CD4-positive, alpha-beta T cell (primary cell): ENCODE data around the gene KRTCAP2. TPM values are rescaled to one million over a fixed set of nuclear protein-coding genes. Genes with fewer than 3 reads are reported as not detected.

Experiments
- ATAC-seq: fragments of 200-7000 bp; cut with Tn5 transposase; one replicate; pipeline ENCODE4 v1.10.0; 2022; ENCODE audit warnings: mild to moderate bottlenecking; ENCODE audit not compliant: poor library complexity
- CTCF ChIA-PET: fragments of 350-600 bp; sonication (Branson Sonifier 250); formaldehyde crosslinking; loops from one replicate; lab custom pipeline; 2021; ENCODE audit warnings: antibody characterized with exemption, inconsistent platforms; lab: Charles Lee
- POLR2A ChIA-PET: fragments of 350-600 bp; sonication (Branson Sonifier 250); formaldehyde crosslinking; loops from one replicate; lab custom pipeline; 2021; ENCODE audit warnings: antibody characterized with exemption, inconsistent platforms; lab: Charles Lee
- DNase-seq, 14 experiments: peaks; one replicate each; pipeline ENCODE4 v3.0.0-alpha.2; 2013 to 2020; ENCODE audit warnings: mixed read lengths in 2 of 14
- H3K27ac ChIP-seq, 2 donors: one replicate each; pipeline versions ENCODE4 v1.5.1 to v1.7.0; 2013; ENCODE audit warnings: low read length in 2 of 2, low read depth in 1 of 2, mild to moderate bottlenecking in 1 of 2
- H3K27me3 ChIP-seq, 2 experiments: 1 replicate in 1 of 2; 2 replicates in 1 of 2; pipeline versions ENCODE4 v1.6.1 to v1.7.0; 2013; ENCODE audit warnings: low read length in 2 of 2, control low read depth in 1 of 2, mild to moderate bottlenecking in 1 of 2, moderate library complexity in 1 of 2; ENCODE audit not compliant: insufficient read depth in 2 of 2, control insufficient read depth in 1 of 2
- H3K36me3 ChIP-seq: one replicate; pipeline ENCODE4 v1.6.1; 2013; ENCODE audit warnings: low read length, control low read depth; ENCODE audit not compliant: insufficient read depth
- H3K4me1 ChIP-seq: one replicate; pipeline ENCODE4 v1.6.1; 2013; ENCODE audit warnings: low read length, control low read depth; ENCODE audit not compliant: insufficient read depth
- H3K4me3 ChIP-seq: one replicate; pipeline ENCODE4 v1.5.1; 2013; ENCODE audit warnings: mild to moderate bottlenecking, low read length, moderate library complexity
- H3K9me3 ChIP-seq, 2 experiments: 1 replicate in 1 of 2; 2 replicates in 1 of 2; pipeline versions ENCODE4 v1.6.1 to v1.7.0; 2013; ENCODE audit warnings: low read length in 2 of 2, mild to moderate bottlenecking in 2 of 2, control low read depth in 1 of 2, moderate library complexity in 1 of 2; ENCODE audit not compliant: control insufficient read depth in 1 of 2, insufficient read depth in 1 of 2
- H3K27ac Mint-ChIP-seq: one replicate; pipeline ENCODE4 v1.8.0; 2020; ENCODE audit warnings: mixed read lengths
- H3K27me3 Mint-ChIP-seq: one replicate; pipeline ENCODE4 v1.8.0; 2021; ENCODE audit warnings: mixed read lengths
- H3K36me3 Mint-ChIP-seq: one replicate; pipeline ENCODE4 v1.8.0; 2021; ENCODE audit warnings: low read depth, mixed read lengths
- H3K4me1 Mint-ChIP-seq: one replicate; pipeline ENCODE4 v1.8.0; 2021; ENCODE audit warnings: low read depth, mixed read lengths
- H3K4me3 Mint-ChIP-seq: one replicate; pipeline ENCODE4 v1.8.0; 2020; ENCODE audit warnings: mild to moderate bottlenecking, mixed read lengths
- H3K9me3 Mint-ChIP-seq: one replicate; pipeline ENCODE4 v1.8.0; 2020; ENCODE audit warnings: mixed read lengths
- intact Hi-C, 2 experiments: fragments of 100-400 bp; cut with DNase I in 1 of 2; cut with micrococcal nuclease in 1 of 2; formaldehyde crosslinking; loops; one replicate each; pipeline versions ENCODE4 v1.15.1 to v1.9.0; 2023 to 2025; cut with DNase I, micrococcal nuclease
- total RNA-seq, 174 experiments: library from RNA in 2 of 174; stranded (reverse) in 2 of 174; gene quantifications; one replicate each; pipeline ENCODE4 v1.2.3 and lab custom pipeline; 2021 to 2026
- TF ChIP-seq, protein P1 (sequence below): fragments of 200-600 bp; IDR thresholded peaks from one replicate; pipeline ENCODE4 v1.8.0; 2022; ENCODE audit warnings: antibody characterized with exemption, mild to moderate bottlenecking

Gene KRTCAP2
- total RNA-seq, 2 experiments from 2014 or later: 77.8 TPM

DNA sequence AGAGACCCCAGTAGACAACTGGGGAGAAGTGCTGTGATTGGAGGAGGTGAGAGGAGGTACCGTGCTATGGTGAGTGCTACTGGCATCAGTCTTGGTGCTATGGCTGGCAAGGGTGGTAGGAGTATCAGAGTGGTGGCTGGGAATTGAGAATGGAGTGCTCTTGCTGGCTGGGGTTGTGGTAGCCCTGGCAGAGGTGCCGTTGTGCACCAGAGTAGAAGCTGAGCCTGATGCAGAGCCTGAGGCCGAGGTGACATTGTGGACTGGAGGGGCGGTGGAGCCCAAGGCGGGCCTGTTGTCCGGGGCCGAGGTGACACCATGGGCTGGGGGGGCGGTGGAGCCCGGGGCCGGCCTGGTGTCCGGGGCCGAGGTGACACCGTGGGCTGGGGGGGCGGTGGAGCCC, 15.2 kb upstream of the KRTCAP2 start:
- no peak for DNase-seq

DNA sequence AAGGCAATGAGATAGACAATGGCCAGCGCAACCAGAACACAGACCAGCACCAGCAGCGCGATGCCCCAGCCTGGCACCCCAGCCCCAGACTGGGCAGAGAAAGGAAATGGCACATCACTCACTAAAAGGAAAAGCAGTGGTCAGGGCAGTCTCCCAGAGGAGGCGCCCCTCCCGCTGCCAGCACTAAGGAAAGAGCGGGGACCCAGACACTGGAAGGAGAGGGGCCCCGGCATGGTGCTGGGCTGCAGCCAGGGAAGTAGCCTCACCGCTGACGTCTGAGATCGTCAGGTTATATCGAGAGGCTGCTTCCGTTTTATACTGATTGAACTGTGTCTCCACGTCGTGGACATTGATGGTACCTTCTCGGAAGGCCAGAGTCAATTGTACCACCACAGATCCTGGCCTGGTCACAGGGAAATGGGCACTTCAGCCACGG, 14.4 kb upstream of the KRTCAP2 start:
- Histone ChIP-seq H3K36me3 (peaks cover 6% of the 10 kb centered on the region), H3K27ac (no peak overlapping the region), H3K9me3 (no peaks in the 10 kb centered on the region), H3K4me3 (no peak overlapping the region), H3K4me1 (peaks cover 7% of the 10 kb centered on the region), H3K27me3 (no peaks in the 10 kb centered on the region)
- Mint-ChIP-seq H3K27ac (no peak overlapping the region), H3K9me3 (no peaks in the 10 kb centered on the region), H3K27me3 (no peaks in the 10 kb centered on the region), H3K4me3 (peak overlapping the region; percentile 11), H3K36me3 (peaks cover 8% of the 10 kb centered on the region), H3K4me1 (peaks cover 10% of the 10 kb centered on the region)
- intact Hi-C loops: no loop called here
- DNase-seq: no peak
- ATAC-seq: no peak
- ChIA-PET CTCF (no interaction called here), POLR2A (no interaction called here)
- TF ChIP-seq, protein P1, sequence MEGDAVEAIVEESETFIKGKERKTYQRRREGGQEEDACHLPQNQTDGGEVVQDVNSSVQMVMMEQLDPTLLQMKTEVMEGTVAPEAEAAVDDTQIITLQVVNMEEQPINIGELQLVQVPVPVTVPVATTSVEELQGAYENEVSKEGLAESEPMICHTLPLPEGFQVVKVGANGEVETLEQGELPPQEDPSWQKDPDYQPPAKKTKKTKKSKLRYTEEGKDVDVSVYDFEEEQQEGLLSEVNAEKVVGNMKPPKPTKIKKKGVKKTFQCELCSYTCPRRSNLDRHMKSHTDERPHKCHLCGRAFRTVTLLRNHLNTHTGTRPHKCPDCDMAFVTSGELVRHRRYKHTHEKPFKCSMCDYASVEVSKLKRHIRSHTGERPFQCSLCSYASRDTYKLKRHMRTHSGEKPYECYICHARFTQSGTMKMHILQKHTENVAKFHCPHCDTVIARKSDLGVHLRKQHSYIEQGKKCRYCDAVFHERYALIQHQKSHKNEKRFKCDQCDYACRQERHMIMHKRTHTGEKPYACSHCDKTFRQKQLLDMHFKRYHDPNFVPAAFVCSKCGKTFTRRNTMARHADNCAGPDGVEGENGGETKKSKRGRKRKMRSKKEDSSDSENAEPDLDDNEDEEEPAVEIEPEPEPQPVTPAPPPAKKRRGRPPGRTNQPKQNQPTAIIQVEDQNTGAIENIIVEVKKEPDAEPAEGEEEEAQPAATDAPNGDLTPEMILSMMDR: no peak

More for the DNA sequence above, 15.2 kb upstream of the KRTCAP2 start:
- intact Hi-C loops: no loop called here
- H3K9me3 ChIP-seq: no peaks in the 10 kb centered on the region
- no peak for ATAC-seq
- H3K36me3 ChIP-seq: peaks cover 5% of the 10 kb centered on the region
- no peak overlapping the region for H3K27ac ChIP-seq
- Mint-ChIP-seq H3K27me3 (no peaks in the 10 kb centered on the region), H3K36me3 (peaks cover 4% of the 10 kb centered on the region), H3K9me3 (no peaks in the 10 kb centered on the region), H3K27ac (no peak overlapping the region), H3K4me1 (peaks cover 17% of the 10 kb centered on the region), H3K4me3 (no peak overlapping the region)
- POLR2A ChIA-PET: no interaction called here
- H3K27me3 ChIP-seq: no peaks in the 10 kb centered on the region
- TF ChIP-seq, protein P1: no peak
- peaks cover 15% of the 10 kb centered on the region for H3K4me1 ChIP-seq
- CTCF ChIA-PET: no interaction called here
- no peak overlapping the region for H3K4me3 ChIP-seq

DNA sequence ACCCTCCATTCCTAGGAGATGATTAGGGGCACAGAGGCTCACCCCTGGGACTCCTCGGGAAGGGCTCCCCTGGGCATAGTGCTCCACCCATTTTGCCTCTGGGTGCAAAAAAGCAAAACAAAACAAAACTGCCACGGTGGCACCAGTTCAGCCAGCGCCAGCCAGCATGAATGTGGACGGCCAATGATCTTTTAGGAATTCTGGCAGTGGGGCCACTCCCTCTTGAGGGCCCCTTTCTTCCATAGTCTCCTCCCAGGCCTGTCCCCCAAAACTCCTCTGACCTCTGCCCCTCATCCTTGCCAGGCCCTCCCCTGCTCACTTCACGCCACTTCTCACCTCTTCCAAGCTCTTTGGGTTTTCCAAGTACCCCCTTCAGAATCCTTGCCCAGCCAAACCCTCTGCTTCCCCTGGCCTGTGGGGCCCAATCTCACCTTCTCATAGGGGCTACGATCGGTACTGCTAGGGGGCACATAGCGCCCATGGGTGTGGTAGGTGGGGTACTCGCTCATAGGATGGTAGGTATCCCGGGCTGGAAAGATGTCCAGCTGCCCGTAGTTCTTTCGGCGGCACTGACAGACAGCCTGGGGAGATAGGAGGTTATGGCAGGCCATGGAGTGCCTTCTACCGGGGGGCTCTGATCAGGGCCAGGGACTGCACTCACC, 13.8 kb upstream of the KRTCAP2 start:
- no peak overlapping the region for H3K27ac Mint-ChIP-seq
- no peak for ATAC-seq
- no peak for DNase-seq

More for the DNA sequence above, 13.8 kb upstream of the KRTCAP2 start:
- Mint-ChIP-seq H3K4me1 (peaks cover 6% of the 10 kb centered on the region), H3K9me3 (no peaks in the 10 kb centered on the region), H3K36me3 (peaks cover 8% of the 10 kb centered on the region), H3K4me3 (peak overlapping the region; percentile 11), H3K27me3 (no peaks in the 10 kb centered on the region)
- H3K27me3 ChIP-seq: no peaks in the 10 kb centered on the region
- H3K36me3 ChIP-seq: peaks cover 11% of the 10 kb centered on the region
- TF ChIP-seq, protein P1: no peak
- H3K4me3 ChIP-seq: no peak overlapping the region
- no peak overlapping the region for H3K27ac ChIP-seq
- H3K9me3 ChIP-seq: no peaks in the 10 kb centered on the region
- POLR2A ChIA-PET: no interaction called here
- CTCF ChIA-PET: interaction anchor here (0.6 kb wide), 1 partner anchor 191 kb away, joined by 4 read pairs; no protein-coding TSS in a partner anchor
- H3K4me1 ChIP-seq: peaks cover 2% of the 10 kb centered on the region
- intact Hi-C loops: no loop called here
